SK-N-SH treated with all-trans-retinoic acid at 6 μM for 48 hours (cell line): ENCODE data around the gene OR10AD1.

Experiments used
- ATAC-seq: fragments of 200-7000 bp; cut with Tn5 transposase; 3 replicates; pipeline ENCODE4 v1.9.1; 2020; ENCODE audit warnings: mild to moderate bottlenecking, moderate library complexity
- ARNTL ChIP-seq: fragments of 450-650 bp; formaldehyde crosslinking; IDR thresholded peaks from 2 replicates; pipeline ENCODE4 v1.5.0; 2020; ENCODE audit warnings: low read depth, mild to moderate bottlenecking, moderate library complexity, borderline replicate concordance
- BACH2 ChIP-seq: fragments of 250-450 bp; sonication (Bioruptor Pico); IDR thresholded peaks from 2 replicates; pipeline ENCODE4 v1.9.0; 2021; ENCODE audit warnings: mild to moderate bottlenecking, borderline replicate concordance
- CSDC2 ChIP-seq: fragments of 250-450 bp; sonication (Bioruptor Pico); IDR thresholded peaks from 2 replicates; pipeline ENCODE4 v1.5.0; 2020; ENCODE audit warnings: mild to moderate bottlenecking, moderate library complexity
- CSRNP3 ChIP-seq: fragments of 250-450 bp; sonication (Bioruptor Pico); IDR thresholded peaks from 2 replicates; pipeline ENCODE4 v1.5.1; 2021; ENCODE audit warnings: mild to moderate bottlenecking, moderate library complexity
- ESRRG ChIP-seq: fragments of 250-450 bp; sonication (Bioruptor Pico); IDR thresholded peaks from 2 replicates; pipeline ENCODE4 v1.6.1; 2021; ENCODE audit warnings: mild to moderate bottlenecking
- GLIS3 ChIP-seq: fragments of 250-450 bp; sonication (Bioruptor Pico); IDR thresholded peaks from 2 replicates; pipeline ENCODE4 v1.5.0; 2020; ENCODE audit warnings: mild to moderate bottlenecking, moderate library complexity
- ISL1 ChIP-seq: fragments of 250-450 bp; sonication (Bioruptor Pico); IDR thresholded peaks from 2 replicates; pipeline ENCODE4 v2.1.2; 2022; ENCODE audit warnings: mild to moderate bottlenecking, moderate library complexity
- OSR1 ChIP-seq: fragments of 250-450 bp; sonication (Bioruptor Pico); IDR thresholded peaks from 2 replicates; pipeline ENCODE4 v1.8.0; 2022; ENCODE audit warnings: moderate library complexity, mild to moderate bottlenecking, inconsistent platforms
- PATZ1 ChIP-seq: fragments of 250-450 bp; sonication (Bioruptor Pico); IDR thresholded peaks from 2 replicates; pipeline ENCODE4 v1.8.0; 2020; ENCODE audit warnings: mild to moderate bottlenecking, moderate library complexity, borderline replicate concordance
- POU6F1 ChIP-seq: fragments of 250-450 bp; sonication (Bioruptor Pico); IDR thresholded peaks from 2 replicates; pipeline ENCODE4 v1.8.0; 2021; ENCODE audit warnings: low read depth, mild to moderate bottlenecking, moderate library complexity, borderline replicate concordance
- PPARA ChIP-seq: fragments of 250-450 bp; sonication (Bioruptor Pico); IDR thresholded peaks from 2 replicates; pipeline ENCODE4 v1.5.0; 2020; ENCODE audit warnings: mild to moderate bottlenecking, borderline replicate concordance
- RARB ChIP-seq: fragments of 250-450 bp; sonication (Bioruptor Pico); IDR thresholded peaks from 2 replicates; pipeline ENCODE4 v1.8.0; 2021; ENCODE audit warnings: mild to moderate bottlenecking, moderate library complexity
- SNAI2 ChIP-seq: fragments of 250-450 bp; sonication (Bioruptor Pico); IDR thresholded peaks from 2 replicates; pipeline ENCODE4 v1.5.0; 2020; ENCODE audit warnings: mild to moderate bottlenecking, moderate library complexity
- TCF4 ChIP-seq: fragments of 250-450 bp; sonication (Bioruptor Pico); IDR thresholded peaks from 2 replicates; pipeline ENCODE4 v1.8.0; 2021; ENCODE audit warnings: mild to moderate bottlenecking, moderate library complexity, borderline replicate concordance
- TOX ChIP-seq: fragments of 250-450 bp; sonication (Bioruptor Pico); IDR thresholded peaks from 2 replicates; pipeline ENCODE4 v1.8.0; 2021; ENCODE audit warnings: mild to moderate bottlenecking, moderate library complexity, borderline replicate concordance
- ZC3H10 ChIP-seq: fragments of 250-450 bp; sonication (Bioruptor Pico); IDR thresholded peaks from 2 replicates; pipeline ENCODE4 v1.5.1; 2021; ENCODE audit warnings: mild to moderate bottlenecking, moderate library complexity
- ZFP3 ChIP-seq: fragments of 250-450 bp; sonication (Bioruptor Pico); IDR thresholded peaks from 2 replicates; pipeline ENCODE4 v1.5.0; 2020; ENCODE audit warnings: mild to moderate bottlenecking, moderate library complexity
- ZNF565 ChIP-seq: fragments of 450-650 bp; formaldehyde crosslinking; conservative IDR thresholded peaks from 2 replicates; pipeline ENCODE4 v1.5.0; 2020; ENCODE audit warnings: low read depth, mild to moderate bottlenecking, moderate library complexity
- ZNF70 ChIP-seq: fragments of 450-650 bp; formaldehyde crosslinking; IDR thresholded peaks from 2 replicates; pipeline ENCODE4 v1.5.0; 2020; ENCODE audit warnings: mild to moderate bottlenecking, moderate library complexity

Gene OR10AD1

GRCh38 chr12:48201091-48201490, 2.0 kb downstream of the OR10AD1 start:
- ATAC-seq, result no peak
- TF ChIP-seq ZFP3 (CRISPR knock-in tag), result no peak
- no peak for TF ChIP-seq ZC3H10
- TF ChIP-seq PPARA (CRISPR knock-in tag), result no peak
- no peak for TF ChIP-seq TOX (CRISPR knock-in tag)
- TF ChIP-seq PATZ1 (CRISPR knock-in tag), result no peak
- TF ChIP-seq ARNTL, result no peak
- TF ChIP-seq ZNF70, result no peak
- TF ChIP-seq ESRRG (CRISPR knock-in tag), result no peak
- TF ChIP-seq BACH2 (CRISPR knock-in tag), result no peak
- TF ChIP-seq RARB (CRISPR knock-in tag), result no peak
- no peak for TF ChIP-seq OSR1 (CRISPR knock-in tag)
- TF ChIP-seq ISL1 (CRISPR knock-in tag), result no peak
- no peak for TF ChIP-seq CSDC2 (CRISPR knock-in tag)
- TF ChIP-seq GLIS3 (CRISPR knock-in tag), result no peak

GRCh38 chr12:48199774-48200221, 3.3 kb downstream of the OR10AD1 start:
- no peak for ATAC-seq
- TF ChIP-seq ESRRG (CRISPR knock-in tag) (no peak), ZC3H10 (no peak), PATZ1 (CRISPR knock-in tag) (no peak), ZNF70 (no peak), POU6F1 (CRISPR knock-in tag) (no peak), TCF4 (CRISPR knock-in tag) (no peak)

- TF ChIP-seq SNAI2 (no peak), BACH2 (CRISPR knock-in tag) (no peak), ESRRG (CRISPR knock-in tag) (no peak), CSRNP3 (no peak)
- no peak for ATAC-seq
Measured at GRCh38 chr12:48198985-48199384, 4.1 kb downstream of the OR10AD1 start.

GRCh38 chr12:48198672-48198971, 4.5 kb downstream of the OR10AD1 start:
- TF ChIP-seq ZC3H10 (no peak), RARB (CRISPR knock-in tag) (no peak), ZNF565 (CRISPR knock-in tag) (no peak), ARNTL (no peak), PATZ1 (CRISPR knock-in tag) (no peak)
- ATAC-seq, result peak; percentile 19
